ENCODE results near the gene ANKRD10.

Gene ANKRD10

DNA sequence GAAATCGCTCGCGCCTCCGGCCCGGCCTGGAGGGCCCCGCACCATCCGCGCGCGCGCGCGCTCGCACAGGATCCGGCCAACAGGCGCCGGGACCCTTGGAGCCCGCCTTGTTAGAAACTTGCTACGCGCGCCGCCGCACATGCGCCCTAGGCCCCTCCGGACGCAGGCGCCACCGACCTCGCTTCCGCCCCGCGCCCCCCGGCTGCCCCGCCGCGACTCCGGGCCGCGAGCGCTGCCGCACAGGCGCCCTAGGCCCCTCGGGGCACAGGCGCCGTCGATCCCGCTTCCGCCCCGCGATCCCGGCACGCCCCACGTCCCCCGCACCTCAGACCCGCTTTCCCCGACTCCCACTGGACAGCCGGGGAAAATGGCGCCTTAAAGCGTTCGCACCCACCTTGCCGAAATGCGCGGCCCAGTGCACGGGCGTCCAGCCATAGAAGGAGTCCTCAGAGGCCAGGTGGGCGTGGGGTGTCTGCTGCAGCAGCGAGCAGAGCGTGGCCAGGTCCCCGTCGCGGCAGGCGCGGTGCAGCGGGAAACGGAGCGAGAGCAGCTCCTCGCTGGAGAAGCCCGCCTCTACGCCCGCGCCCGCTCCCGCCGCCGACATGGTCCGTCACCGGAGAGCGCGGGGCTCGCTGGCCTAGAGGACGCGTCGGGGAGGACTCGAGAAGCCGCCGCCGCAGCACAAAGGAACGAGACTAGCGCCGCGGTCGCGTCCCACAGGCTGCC, 375 bp downstream of the ANKRD10 start (continued):
- TF ChIP-seq ZNF560 (tag by site-specific recombination; IDR thresholded peaks at IDR 0.05; ENCODE audit: borderline replicate concordance) (no peak), ZNF48 (tag by site-specific recombination; IDR thresholded peaks at IDR 0.05) (no peak), ZFP3 (tag by site-specific recombination; IDR thresholded peaks at IDR 0.05; ENCODE audit: low read depth) (no peak), PBX3 (CRISPR knock-in tag; IDR thresholded peaks at IDR 0.05) (peak; percentile 40; the same call in 1 of the 2 replicates), WT1 (tag by site-specific recombination; IDR thresholded peaks at IDR 0.05) (no peak), ZNF792 (tag by site-specific recombination; IDR thresholded peaks at IDR 0.05) (no peak), ZNF670 (tag by site-specific recombination; IDR thresholded peaks at IDR 0.05; ENCODE audit: low read depth) (no peak), ZNF501 (tag by site-specific recombination; IDR thresholded peaks at IDR 0.05) (peak; percentile 77), ZNF132 (tag by site-specific recombination; IDR thresholded peaks at IDR 0.05; ENCODE audit: borderline replicate concordance) (no peak), ZBTB1 (tag by site-specific recombination; IDR thresholded peaks at IDR 0.05) (peak; percentile 16; the same call in 1 of the 2 replicates), ZNF394 (tag by site-specific recombination; IDR thresholded peaks at IDR 0.05; ENCODE audit: borderline replicate concordance) (no peak; the same call in 1 of the 2 replicates), ZNF624 (tag by site-specific recombination; IDR thresholded peaks at IDR 0.05) (no peak), ZNF510 (tag by site-specific recombination; IDR thresholded peaks at IDR 0.05; ENCODE audit: insufficient replicate concordance) (no peak), ZNF302 (tag by site-specific recombination; IDR thresholded peaks at IDR 0.05; ENCODE audit: low read depth) (no peak), ZNF473 (tag by site-specific recombination; IDR thresholded peaks at IDR 0.05) (no peak), OVOL3 (tag by site-specific recombination; IDR thresholded peaks at IDR 0.05) (no peak), ZNF530 (tag by site-specific recombination; IDR thresholded peaks at IDR 0.05; ENCODE audit: low read depth) (no peak), ZXDB (tag by site-specific recombination; IDR thresholded peaks at IDR 0.05) (no peak), ZNF701 (tag by site-specific recombination; IDR thresholded peaks at IDR 0.05) (no peak), ZSCAN30 (tag by site-specific recombination; IDR thresholded peaks at IDR 0.05) (peak; percentile 14; the same call in 1 of the 2 replicates), ZNF747 (tag by site-specific recombination; IDR thresholded peaks at IDR 0.05) (no peak), GLI4 (tag by site-specific recombination; IDR thresholded peaks at IDR 0.05) (no peak), ZNF571 (tag by site-specific recombination; IDR thresholded peaks at IDR 0.05) (no peak), BCL11B (tag by site-specific recombination; IDR thresholded peaks at IDR 0.05; ENCODE audit: low read depth) (no peak), SALL2 (tag by site-specific recombination; IDR thresholded peaks at IDR 0.05; ENCODE audit: borderline replicate concordance) (no peak), ZEB2 (tag by site-specific recombination; IDR thresholded peaks at IDR 0.05) (no peak; the same call in 1 of the 2 replicates), SP7 (tag by site-specific recombination; IDR thresholded peaks at IDR 0.05) (peak; percentile 42; the same call in 1 of the 2 replicates), MZF1 (tag by site-specific recombination; IDR thresholded peaks at IDR 0.05; ENCODE audit: borderline replicate concordance) (no peak), ZNF658 (tag by site-specific recombination; IDR thresholded peaks at IDR 0.05) (no peak), ZBTB17 (tag by site-specific recombination; IDR thresholded peaks at IDR 0.05) (peak; percentile 79), ZNF140 (tag by site-specific recombination; IDR thresholded peaks at IDR 0.05) (no peak)
- TF ChIP-seq, protein P1, sequence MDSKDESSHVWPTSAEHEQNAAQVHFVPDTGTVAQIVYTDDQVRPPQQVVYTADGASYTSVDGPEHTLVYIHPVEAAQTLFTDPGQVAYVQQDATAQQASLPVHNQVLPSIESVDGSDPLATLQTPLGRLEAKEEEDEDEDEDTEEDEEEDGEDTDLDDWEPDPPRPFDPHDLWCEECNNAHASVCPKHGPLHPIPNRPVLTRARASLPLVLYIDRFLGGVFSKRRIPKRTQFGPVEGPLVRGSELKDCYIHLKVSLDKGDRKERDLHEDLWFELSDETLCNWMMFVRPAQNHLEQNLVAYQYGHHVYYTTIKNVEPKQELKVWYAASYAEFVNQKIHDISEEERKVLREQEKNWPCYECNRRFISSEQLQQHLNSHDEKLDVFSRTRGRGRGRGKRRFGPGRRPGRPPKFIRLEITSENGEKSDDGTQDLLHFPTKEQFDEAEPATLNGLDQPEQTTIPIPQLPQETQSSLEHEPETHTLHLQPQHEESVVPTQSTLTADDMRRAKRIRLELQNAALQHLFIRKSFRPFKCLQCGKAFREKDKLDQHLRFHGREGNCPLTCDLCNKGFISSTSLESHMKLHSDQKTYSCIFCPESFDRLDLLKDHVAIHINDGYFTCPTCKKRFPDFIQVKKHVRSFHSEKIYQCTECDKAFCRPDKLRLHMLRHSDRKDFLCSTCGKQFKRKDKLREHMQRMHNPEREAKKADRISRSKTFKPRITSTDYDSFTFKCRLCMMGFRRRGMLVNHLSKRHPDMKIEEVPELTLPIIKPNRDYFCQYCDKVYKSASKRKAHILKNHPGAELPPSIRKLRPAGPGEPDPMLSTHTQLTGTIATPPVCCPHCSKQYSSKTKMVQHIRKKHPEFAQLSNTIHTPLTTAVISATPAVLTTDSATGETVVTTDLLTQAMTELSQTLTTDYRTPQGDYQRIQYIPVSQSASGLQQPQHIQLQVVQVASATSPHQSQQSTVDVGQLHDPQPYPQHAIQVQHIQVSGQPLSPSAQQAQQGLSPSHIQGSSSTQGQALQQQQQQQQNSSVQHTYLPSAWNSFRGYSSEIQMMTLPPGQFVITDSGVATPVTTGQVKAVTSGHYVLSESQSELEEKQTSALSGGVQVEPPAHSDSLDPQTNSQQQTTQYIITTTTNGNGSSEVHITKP (tag by site-specific recombination; IDR thresholded peaks at IDR 0.05) = no peak
- TF ChIP-seq, protein P2, sequence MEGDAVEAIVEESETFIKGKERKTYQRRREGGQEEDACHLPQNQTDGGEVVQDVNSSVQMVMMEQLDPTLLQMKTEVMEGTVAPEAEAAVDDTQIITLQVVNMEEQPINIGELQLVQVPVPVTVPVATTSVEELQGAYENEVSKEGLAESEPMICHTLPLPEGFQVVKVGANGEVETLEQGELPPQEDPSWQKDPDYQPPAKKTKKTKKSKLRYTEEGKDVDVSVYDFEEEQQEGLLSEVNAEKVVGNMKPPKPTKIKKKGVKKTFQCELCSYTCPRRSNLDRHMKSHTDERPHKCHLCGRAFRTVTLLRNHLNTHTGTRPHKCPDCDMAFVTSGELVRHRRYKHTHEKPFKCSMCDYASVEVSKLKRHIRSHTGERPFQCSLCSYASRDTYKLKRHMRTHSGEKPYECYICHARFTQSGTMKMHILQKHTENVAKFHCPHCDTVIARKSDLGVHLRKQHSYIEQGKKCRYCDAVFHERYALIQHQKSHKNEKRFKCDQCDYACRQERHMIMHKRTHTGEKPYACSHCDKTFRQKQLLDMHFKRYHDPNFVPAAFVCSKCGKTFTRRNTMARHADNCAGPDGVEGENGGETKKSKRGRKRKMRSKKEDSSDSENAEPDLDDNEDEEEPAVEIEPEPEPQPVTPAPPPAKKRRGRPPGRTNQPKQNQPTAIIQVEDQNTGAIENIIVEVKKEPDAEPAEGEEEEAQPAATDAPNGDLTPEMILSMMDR (tag by site-specific recombination; IDR thresholded peaks at IDR 0.05) = no peak
- TF ChIP-seq, protein P3, sequence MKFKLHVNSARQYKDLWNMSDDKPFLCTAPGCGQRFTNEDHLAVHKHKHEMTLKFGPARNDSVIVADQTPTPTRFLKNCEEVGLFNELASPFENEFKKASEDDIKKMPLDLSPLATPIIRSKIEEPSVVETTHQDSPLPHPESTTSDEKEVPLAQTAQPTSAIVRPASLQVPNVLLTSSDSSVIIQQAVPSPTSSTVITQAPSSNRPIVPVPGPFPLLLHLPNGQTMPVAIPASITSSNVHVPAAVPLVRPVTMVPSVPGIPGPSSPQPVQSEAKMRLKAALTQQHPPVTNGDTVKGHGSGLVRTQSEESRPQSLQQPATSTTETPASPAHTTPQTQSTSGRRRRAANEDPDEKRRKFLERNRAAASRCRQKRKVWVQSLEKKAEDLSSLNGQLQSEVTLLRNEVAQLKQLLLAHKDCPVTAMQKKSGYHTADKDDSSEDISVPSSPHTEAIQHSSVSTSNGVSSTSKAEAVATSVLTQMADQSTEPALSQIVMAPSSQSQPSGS (tag by site-specific recombination; IDR thresholded peaks at IDR 0.05; ENCODE audit: low read depth) = no peak

Measured in HEK293 (cell line).